ENCODE data around the gene B4GALT7.

- TF ChIP-seq CTCF (IDR thresholded peaks at IDR 0.05; ENCODE audit: low read depth, low read length, missing input control) (no peak), ZBTB33 (IDR thresholded peaks at IDR 0.05) (no peak), TAF1 (conservative IDR thresholded peaks at IDR 0.05) (no peak), ATF3 (IDR thresholded peaks at IDR 0.05) (no peak), REST (IDR thresholded peaks at IDR 0.05) (no peak), HNF4G (IDR thresholded peaks at IDR 0.05) (no peak), MAX (IDR thresholded peaks at IDR 0.05) (no peak), RAD21 (IDR thresholded peaks at IDR 0.05) (no peak)
Observed at GRCh38 chr5:177568326-177568725, 31.6 kb upstream of the B4GALT7 start.

Measured in liver (tissue), 3 donors.